ENCODE data around the gene PVALB. TPM values are rescaled to one million over a fixed set of nuclear protein-coding genes. Genes with fewer than 3 reads are reported as not detected.

Gene PVALB
- total RNA-seq, 1 donor from 2014 or later: not detected

DNA sequence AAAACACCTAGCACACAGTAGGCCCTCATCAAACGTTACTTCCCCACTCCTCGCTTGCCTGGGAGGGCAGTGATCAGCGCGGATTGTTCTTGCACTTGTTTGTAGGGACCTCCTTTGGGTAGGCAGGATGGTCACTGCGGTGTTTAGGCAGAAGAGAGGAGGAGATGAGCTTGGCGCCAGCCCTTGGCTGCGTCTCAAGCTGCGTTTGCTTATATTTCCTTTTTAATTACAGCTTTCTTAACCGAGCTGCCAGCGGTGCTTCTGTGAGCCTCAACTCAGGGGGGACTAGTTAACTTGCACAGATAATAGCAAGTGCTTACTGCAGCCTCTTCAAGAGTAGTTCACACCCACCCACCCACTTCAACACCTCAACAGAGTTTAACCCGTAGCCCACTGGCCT lies 56.0 kb downstream of the PVALB start:
- TF ChIP-seq, protein P1, sequence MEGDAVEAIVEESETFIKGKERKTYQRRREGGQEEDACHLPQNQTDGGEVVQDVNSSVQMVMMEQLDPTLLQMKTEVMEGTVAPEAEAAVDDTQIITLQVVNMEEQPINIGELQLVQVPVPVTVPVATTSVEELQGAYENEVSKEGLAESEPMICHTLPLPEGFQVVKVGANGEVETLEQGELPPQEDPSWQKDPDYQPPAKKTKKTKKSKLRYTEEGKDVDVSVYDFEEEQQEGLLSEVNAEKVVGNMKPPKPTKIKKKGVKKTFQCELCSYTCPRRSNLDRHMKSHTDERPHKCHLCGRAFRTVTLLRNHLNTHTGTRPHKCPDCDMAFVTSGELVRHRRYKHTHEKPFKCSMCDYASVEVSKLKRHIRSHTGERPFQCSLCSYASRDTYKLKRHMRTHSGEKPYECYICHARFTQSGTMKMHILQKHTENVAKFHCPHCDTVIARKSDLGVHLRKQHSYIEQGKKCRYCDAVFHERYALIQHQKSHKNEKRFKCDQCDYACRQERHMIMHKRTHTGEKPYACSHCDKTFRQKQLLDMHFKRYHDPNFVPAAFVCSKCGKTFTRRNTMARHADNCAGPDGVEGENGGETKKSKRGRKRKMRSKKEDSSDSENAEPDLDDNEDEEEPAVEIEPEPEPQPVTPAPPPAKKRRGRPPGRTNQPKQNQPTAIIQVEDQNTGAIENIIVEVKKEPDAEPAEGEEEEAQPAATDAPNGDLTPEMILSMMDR (conservative IDR thresholded peaks at IDR 0.05; ENCODE audit: low read depth, low read length): no peak
- no peak for DNase-seq (ENCODE audit: low read depth)
- no peak overlapping the region for H3K4me3 ChIP-seq (ENCODE audit: low read depth, low read length)

DNA sequence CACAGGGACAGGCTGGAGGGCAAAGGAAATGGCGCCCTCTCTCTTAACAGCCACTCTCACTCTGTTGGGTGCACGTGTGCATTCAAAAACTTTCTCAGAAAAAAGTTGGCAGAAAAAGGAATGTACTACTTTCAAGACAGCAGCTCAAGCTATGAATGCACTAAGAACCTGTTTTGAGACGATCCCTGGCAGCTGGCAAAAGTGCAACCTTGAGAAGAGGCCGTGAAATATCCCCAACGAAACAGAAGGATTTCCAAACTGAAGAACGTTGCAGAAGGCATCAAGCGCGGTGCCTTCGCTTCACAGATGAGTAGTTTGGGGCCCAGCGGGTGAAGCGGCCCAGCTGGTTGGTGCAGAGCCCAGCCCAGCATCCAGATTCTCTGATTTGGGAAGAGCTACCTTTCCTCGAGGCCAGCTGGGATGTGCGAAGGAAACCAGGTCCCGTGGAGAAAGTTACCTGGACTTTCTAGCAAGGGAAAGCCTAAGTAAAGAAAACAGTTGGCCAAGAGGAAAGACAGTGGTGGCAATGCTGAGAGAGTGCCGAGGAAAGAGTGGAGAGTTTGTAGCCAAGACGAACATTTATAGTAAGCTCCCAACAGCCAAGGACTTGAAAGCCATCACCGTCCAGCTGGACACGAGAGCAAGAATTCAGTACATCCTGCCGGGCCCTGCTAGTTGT lies 57.2 kb downstream of the PVALB start:
- H3K4me3 ChIP-seq (ENCODE audit: low read depth, low read length): no peak overlapping the region
- TF ChIP-seq, protein P1 (conservative IDR thresholded peaks at IDR 0.05; ENCODE audit: low read depth, low read length): no peak
- DNase-seq (ENCODE audit: low read depth): no peak

DNA sequence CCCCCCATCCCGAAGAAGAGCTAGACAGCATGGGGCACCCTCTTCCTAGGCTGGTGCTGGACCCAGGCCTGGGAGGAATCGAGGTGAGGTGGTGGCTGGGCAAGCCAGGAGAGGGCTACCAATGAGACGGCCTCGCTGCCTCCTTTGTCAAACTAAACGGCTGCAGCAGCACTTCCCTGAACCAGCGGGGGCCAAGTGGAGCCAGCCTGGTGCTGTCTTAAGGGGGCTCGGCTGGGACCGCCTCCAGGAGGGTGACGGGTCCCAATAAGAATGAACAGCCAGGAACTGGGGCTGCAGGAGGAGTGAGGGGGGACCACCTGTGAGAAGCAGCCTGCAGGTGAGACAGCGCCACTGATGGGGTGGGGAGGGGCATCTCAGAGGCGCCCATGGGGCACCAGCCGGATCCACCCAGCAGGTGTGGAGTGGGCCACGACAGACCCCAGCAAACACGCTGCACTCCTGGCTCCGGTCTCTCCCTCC lies 58.0 kb downstream of the PVALB start:
- no peak for DNase-seq (ENCODE audit: low read depth)
- TF ChIP-seq, protein P1 (conservative IDR thresholded peaks at IDR 0.05; ENCODE audit: low read depth, low read length): no peak
- no peak overlapping the region for H3K4me3 ChIP-seq (ENCODE audit: low read depth, low read length)

DNA sequence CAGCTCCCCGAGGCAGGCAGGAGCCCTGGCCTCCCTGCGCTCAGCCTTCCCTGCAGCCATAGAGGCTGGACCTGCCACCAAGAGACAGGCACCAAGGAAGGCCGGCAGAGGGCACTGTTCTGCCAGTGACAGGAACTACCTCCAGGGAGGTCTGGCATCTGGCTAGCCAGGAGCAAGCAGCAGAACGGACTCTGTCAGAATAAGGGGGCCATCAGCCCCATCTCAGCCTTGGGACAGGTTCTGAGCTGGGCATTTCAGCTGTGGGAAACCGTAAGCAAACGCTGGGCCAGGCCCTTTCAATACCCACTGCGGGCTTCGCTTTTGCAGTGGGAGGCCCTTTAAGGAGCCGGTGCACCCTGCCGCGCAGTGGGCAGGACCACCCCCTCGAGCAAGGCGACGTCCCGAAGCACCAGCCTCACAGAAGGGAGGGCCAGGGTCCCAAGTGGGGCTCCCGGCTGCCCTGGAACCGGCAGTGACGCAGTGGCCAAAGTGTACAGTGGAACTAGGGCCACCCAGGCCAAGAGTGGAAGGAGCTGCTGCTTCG lies 59.1 kb downstream of the PVALB start:
- H3K4me3 ChIP-seq (ENCODE audit: low read depth, low read length): no peak overlapping the region
- no peak for DNase-seq (ENCODE audit: low read depth)
- TF ChIP-seq, protein P1 (conservative IDR thresholded peaks at IDR 0.05; ENCODE audit: low read depth, low read length): peak; percentile 78

DNA sequence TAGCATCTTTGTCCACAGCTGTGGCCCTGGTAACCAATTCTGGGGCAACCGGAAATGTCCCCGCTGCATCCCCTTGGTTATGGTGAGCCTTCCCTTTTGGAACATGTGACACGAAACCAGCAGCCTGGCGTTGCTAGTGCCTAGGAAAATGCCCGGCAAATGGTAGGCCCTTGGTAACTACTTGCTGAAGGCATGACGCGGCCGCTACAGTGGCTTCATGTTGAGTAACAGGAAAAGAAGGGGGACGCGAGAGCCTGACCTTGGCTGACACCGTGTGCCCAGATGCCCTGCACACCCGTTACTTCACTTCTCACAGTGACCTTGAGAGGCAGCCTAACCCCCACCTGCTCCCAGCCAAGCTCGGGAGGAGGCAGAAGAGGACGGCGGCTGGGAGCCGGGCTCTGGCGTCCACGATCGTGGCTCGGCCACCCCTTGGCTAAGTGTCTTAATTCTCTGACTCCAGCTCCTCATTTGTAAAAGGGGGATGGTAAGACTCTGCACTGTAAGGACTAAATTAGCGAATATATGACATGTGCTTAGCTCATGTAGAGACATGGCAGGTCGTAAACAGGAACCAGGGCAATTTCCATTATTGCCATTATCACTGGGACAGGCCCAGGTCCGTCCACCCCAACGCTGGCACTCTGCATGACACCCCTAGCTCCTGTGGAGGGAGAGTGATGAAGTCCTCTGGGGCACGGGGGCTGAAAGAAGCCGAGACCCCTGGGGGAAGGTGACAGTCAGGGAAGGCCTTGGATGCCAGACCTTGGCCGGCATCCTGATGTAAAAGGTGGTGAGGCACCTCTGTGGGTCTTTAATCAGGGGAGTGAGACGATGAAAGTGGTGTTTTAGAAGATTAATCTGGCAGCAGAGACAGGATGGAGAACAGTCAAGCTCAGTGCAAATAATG lies 59.8 kb downstream of the PVALB start:
- TF ChIP-seq, protein P1 (conservative IDR thresholded peaks at IDR 0.05; ENCODE audit: low read depth, low read length): no peak
- no peak for DNase-seq (ENCODE audit: low read depth)
- H3K4me3 ChIP-seq (ENCODE audit: low read depth, low read length): no peak overlapping the region

DNA sequence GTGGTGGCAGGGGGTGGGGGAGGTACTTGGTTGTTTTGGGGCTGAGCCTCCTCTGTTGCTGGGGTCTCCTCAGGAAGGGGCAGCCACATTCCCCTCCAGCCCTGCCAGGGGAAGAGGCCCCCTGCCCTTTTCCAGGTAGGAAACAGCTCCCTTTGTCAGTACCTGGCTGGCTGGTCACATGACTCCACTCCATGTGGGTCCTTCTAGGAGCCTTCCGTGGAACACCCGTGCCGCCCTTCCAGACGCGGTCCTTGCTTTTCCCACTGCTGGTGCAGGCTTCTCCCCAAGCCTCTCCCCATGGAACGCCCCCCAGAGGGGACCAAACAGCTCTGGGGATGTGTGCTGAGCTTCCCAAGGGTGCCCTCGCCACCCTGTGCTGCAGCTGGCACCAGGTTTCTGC lies 60.8 kb downstream of the PVALB start:
- TF ChIP-seq, protein P1 (conservative IDR thresholded peaks at IDR 0.05; ENCODE audit: low read depth, low read length): no peak
- DNase-seq (ENCODE audit: low read depth): no peak
- H3K4me3 ChIP-seq (ENCODE audit: low read depth, low read length): no peak overlapping the region
